Activated naive CD4-positive, alpha-beta T cell treated with anti-CD3 and anti-CD28 coated beads, Interleukin-2, amount 10 ng/mL, durations not matched to agents 7 days and 5 days (primary cell): ENCODE results near the gene ARID3C.
"Not testable (repeated sequence)": the region's sequence is repeated elsewhere in the genome, so short reads cannot be mapped to it uniquely, and the experiment has no call there.

ENCODE experiments used
- CTCF ChIA-PET: fragments of 350-600 bp; sonication (Branson Sonifier 250); formaldehyde crosslinking; loops from one replicate; lab custom pipeline; 2021; ENCODE audit warnings: antibody characterized with exemption; lab: Charles Lee
- DNase-seq: peaks from one replicate; pipeline ENCODE4 v3.0.0-alpha.2; 2020
- H3K27ac Mint-ChIP-seq: one replicate; pipeline ENCODE4 v1.8.0; 2021; ENCODE audit warnings: mild to moderate bottlenecking, moderate library complexity, mixed read lengths
- H3K27me3 Mint-ChIP-seq: one replicate; pipeline ENCODE4 v1.8.0; 2021; ENCODE audit warnings: mild to moderate bottlenecking, mixed read lengths
- H3K36me3 Mint-ChIP-seq: one replicate; pipeline ENCODE4 v1.8.0; 2021; ENCODE audit warnings: mixed read lengths
- H3K4me1 Mint-ChIP-seq: one replicate; pipeline ENCODE4 v1.8.0; 2021; ENCODE audit warnings: mixed read lengths
- H3K4me3 Mint-ChIP-seq: one replicate; pipeline ENCODE4 v1.8.0; 2021; ENCODE audit warnings: mild to moderate bottlenecking, moderate library complexity, mixed read lengths
- H3K9me3 Mint-ChIP-seq: one replicate; pipeline ENCODE4 v1.8.0; 2021; ENCODE audit warnings: mixed read lengths

The ARID3C gene

GRCh38 chr9:34646211-34647083 is 17.6 kb upstream of the ARID3C start, which contains the start of gene GALT:
Gene GALT (plus strand): TSS chr9:34646675. CDS start chr9:34646705, 30 bp downstream.
- Mint-ChIP-seq H3K9me3 (no peaks in the 10 kb centered on the region), H3K27ac (peak within 1 kb of the TSS; percentile 91), H3K36me3 (peaks cover 34% of the 10 kb centered on the region), H3K4me1 (peaks cover 34% of the 10 kb centered on the region), H3K27me3 (no peaks in the 10 kb centered on the region), H3K4me3 (peak within 1 kb of the TSS; percentile 97)
- CTCF ChIA-PET: interaction anchor here (0.6 to 4.5 kb wide), 11 partner anchors 8 to 1301 kb away, joined by 3 to 36 read pairs (median 5); partner anchors contain the start of genes CCL27, DCTN3 and SIGMAR1
- peak; percentile 99 for DNase-seq

- CTCF ChIA-PET: interaction anchor here (0.9 to 4.5 kb wide), 3 partner anchors 10 to 20 kb away, joined by 3 to 33 read pairs (median 4); no protein-coding TSS in a partner anchor
- no peaks in the 10 kb centered on the region for H3K9me3 Mint-ChIP-seq
- DNase-seq: no peak
- peaks cover 33% of the 10 kb centered on the region for H3K4me1 Mint-ChIP-seq
- H3K4me3 Mint-ChIP-seq: no peak overlapping the region
- H3K27me3 Mint-ChIP-seq: no peaks in the 10 kb centered on the region
- H3K36me3 Mint-ChIP-seq: peaks cover 29% of the 10 kb centered on the region
- H3K27ac Mint-ChIP-seq: no peak overlapping the region
Observed at GRCh38 chr9:34644766-34645314, 16.0 kb upstream of the ARID3C start.

GRCh38 chr9:34642679-34643078 is 13.8 kb upstream of the ARID3C start:
- H3K27ac Mint-ChIP-seq: peak overlapping the region; percentile 21
- no peak overlapping the region for H3K4me3 Mint-ChIP-seq
- CTCF ChIA-PET: interaction anchor here (1.4 kb wide), 1 partner anchor 9 kb away, joined by 9 read pairs; no protein-coding TSS in a partner anchor
- peaks cover 29% of the 10 kb centered on the region for H3K4me1 Mint-ChIP-seq
- H3K9me3 Mint-ChIP-seq: no peaks in the 10 kb centered on the region
- no peak for DNase-seq
- H3K36me3 Mint-ChIP-seq: peaks cover 8% of the 10 kb centered on the region
- H3K27me3 Mint-ChIP-seq: no peaks in the 10 kb centered on the region

GRCh38 chr9:34639322-34639721 is 10.5 kb upstream of the ARID3C start:
- not testable (repeated sequence) for DNase-seq, H3K27ac Mint-ChIP-seq, H3K9me3 Mint-ChIP-seq, H3K27me3 Mint-ChIP-seq, H3K4me3 Mint-ChIP-seq
- Mint-ChIP-seq H3K36me3 (peaks cover 12% of the 10 kb centered on the region), H3K4me1 (peaks cover 36% of the 10 kb centered on the region)
- CTCF ChIA-PET: interaction anchor here (3.4 kb wide), 1 partner anchor 8 kb away, joined by 36 read pairs; the partner anchor contains the start of gene GALT

- H3K4me1 Mint-ChIP-seq: peaks cover 42% of the 10 kb centered on the region
- H3K27me3 Mint-ChIP-seq: no peaks in the 10 kb centered on the region
- H3K27ac Mint-ChIP-seq: peak overlapping the region; percentile 89
- no peak for DNase-seq
- H3K36me3 Mint-ChIP-seq: peaks cover 12% of the 10 kb centered on the region
- peak overlapping the region; percentile 88 for H3K4me3 Mint-ChIP-seq
- no peaks in the 10 kb centered on the region for H3K9me3 Mint-ChIP-seq
- CTCF ChIA-PET: interaction anchor here (0.9 to 9.9 kb wide), 10 partner anchors 9 to 347 kb away, joined by 3 to 130 read pairs (median 4); partner anchors contain the start of genes DCTN3, GALT and RPP25L
Observed at GRCh38 chr9:34638138-34638445, 9.2 kb upstream of the ARID3C start.

- Mint-ChIP-seq H3K36me3 (peaks cover 12% of the 10 kb centered on the region), H3K4me1 (peaks cover 42% of the 10 kb centered on the region), H3K4me3 (peak within 1 kb of the TSS; percentile 88), H3K9me3 (no peaks in the 10 kb centered on the region), H3K27me3 (no peaks in the 10 kb centered on the region), H3K27ac (peak within 1 kb of the TSS; percentile 89)
- CTCF ChIA-PET: interaction anchor here (0.9 to 9.9 kb wide), 11 partner anchors 9 to 348 kb away, joined by 3 to 130 read pairs (median 4); partner anchors contain the start of genes DCTN3, GALT and RPP25L
- peak; percentile 95 for DNase-seq
Observed at GRCh38 chr9:34637356-34638137, 8.7 kb upstream of the ARID3C start, which contains the start of gene SIGMAR1. Gene SIGMAR1 (minus strand): TSS chr9:34637787. CDS start chr9:34637697, 90 bp downstream.

GRCh38 chr9:34636791-34637355 is 8.0 kb upstream of the ARID3C start:
- CTCF ChIA-PET: interaction anchor here (0.9 to 9.9 kb wide), 7 partner anchors 10 to 348 kb away, joined by 3 to 130 read pairs (median 7); partner anchors contain the start of genes DCTN3, GALT and RPP25L
- Mint-ChIP-seq H3K4me3 (peak overlapping the region; percentile 88), H3K36me3 (peaks cover 12% of the 10 kb centered on the region), H3K27ac (peak overlapping the region; percentile 83), H3K4me1 (peaks cover 42% of the 10 kb centered on the region), H3K9me3 (no peaks in the 10 kb centered on the region), H3K27me3 (no peaks in the 10 kb centered on the region)
- DNase-seq: peak; percentile 30

GRCh38 chr9:34635556-34635955 is 6.7 kb upstream of the ARID3C start:
- no peak overlapping the region for H3K27ac Mint-ChIP-seq
- peaks cover 12% of the 10 kb centered on the region for H3K36me3 Mint-ChIP-seq
- DNase-seq: no peak
- CTCF ChIA-PET: interaction anchor here (0.7 to 9.9 kb wide), 7 partner anchors 11 to 112 kb away, joined by 3 to 130 read pairs (median 33); partner anchors contain the start of genes DCTN3, ENHO, GALT and RPP25L
- H3K4me1 Mint-ChIP-seq: peaks cover 42% of the 10 kb centered on the region
- no peaks in the 10 kb centered on the region for H3K9me3 Mint-ChIP-seq
- H3K4me3 Mint-ChIP-seq: peak overlapping the region; percentile 59
- H3K27me3 Mint-ChIP-seq: peaks cover 9% of the 10 kb centered on the region

GRCh38 chr9:34634551-34635248 is 5.8 kb upstream of the ARID3C start:
- peaks cover 17% of the 10 kb centered on the region for H3K27me3 Mint-ChIP-seq
- H3K4me1 Mint-ChIP-seq: peaks cover 46% of the 10 kb centered on the region
- no peaks in the 10 kb centered on the region for H3K9me3 Mint-ChIP-seq
- peaks cover 12% of the 10 kb centered on the region for H3K36me3 Mint-ChIP-seq
- H3K27ac Mint-ChIP-seq: no peak overlapping the region
- CTCF ChIA-PET: interaction anchor here (0.7 to 9.9 kb wide), 19 partner anchors 8 to 303 kb away, joined by 3 to 130 read pairs (median 5); partner anchors contain the start of genes DCTN3, GALT and RPP25L
- no peak for DNase-seq
- H3K4me3 Mint-ChIP-seq: no peak overlapping the region

- peaks cover 50% of the 10 kb centered on the region for H3K4me1 Mint-ChIP-seq
Observed at GRCh38 chr9:34633851-34634550, 5.1 kb upstream of the ARID3C start.

GRCh38 chr9:34633166-34633565 is 4.3 kb upstream of the ARID3C start:
- CTCF ChIA-PET: interaction anchor here (1.3 to 9.9 kb wide), 9 partner anchors 10 to 131 kb away, joined by 5 to 130 read pairs (median 16); partner anchors contain the start of genes DCTN3, GALT and RPP25L
- Mint-ChIP-seq H3K27me3 (peaks cover 33% of the 10 kb centered on the region), H3K4me1 (peaks cover 46% of the 10 kb centered on the region), H3K4me3 (no peak overlapping the region), H3K36me3 (peaks cover 12% of the 10 kb centered on the region), H3K9me3 (no peaks in the 10 kb centered on the region), H3K27ac (no peak overlapping the region)
- no peak for DNase-seq

More at GRCh38 chr9:34633851-34634550, 5.1 kb upstream of the ARID3C start:
- CTCF ChIA-PET: interaction anchor here (0.6 to 9.9 kb wide), 18 partner anchors 9 to 302 kb away, joined by 3 to 130 read pairs (median 6); partner anchors contain the start of genes DCTN3, GALT and RPP25L
- Mint-ChIP-seq H3K36me3 (peaks cover 12% of the 10 kb centered on the region), H3K27me3 (peaks cover 24% of the 10 kb centered on the region), H3K27ac (no peak overlapping the region), H3K4me3 (no peak overlapping the region), H3K9me3 (no peaks in the 10 kb centered on the region)
- DNase-seq: peak; percentile 87
